RWPE2 (cell line): ENCODE results near the gene LRRC8C.

ENCODE experiments used
- ATAC-seq: fragments of 200-7000 bp; cut with Tn5 transposase; 3 replicates; pipeline ENCODE4 v1.9.1; 2021; ENCODE audit warnings: low read depth
- DNase-seq: peaks from one replicate; pipeline ENCODE4 v3.0.0-alpha.2; 2020; ENCODE audit warnings: low spot score
- H3K27ac ChIP-seq: fragments of 450-650 bp; 2 replicates; pipeline ENCODE4 v1.5.1; 2017; ENCODE audit warnings: mild to moderate bottlenecking; ENCODE audit not compliant: poor library complexity, severe bottlenecking
- H3K27me3 ChIP-seq: fragments of 250-450 bp; sonication (Bioruptor Pico); 2 replicates; pipeline ENCODE4 v1.5.1; 2021; ENCODE audit warnings: mild to moderate bottlenecking, moderate library complexity; ENCODE audit not compliant: insufficient read depth, poor library complexity, severe bottlenecking
- H3K36me3 ChIP-seq: fragments of 250-450 bp; sonication (Bioruptor Pico); 2 replicates; pipeline ENCODE4 v1.5.1; 2020; ENCODE audit warnings: low read depth, mild to moderate bottlenecking, moderate library complexity
- H3K4me1 ChIP-seq: fragments of 250-450 bp; sonication (Bioruptor Pico); 2 replicates; pipeline ENCODE4 v1.5.1; 2021; ENCODE audit warnings: mild to moderate bottlenecking, moderate library complexity; ENCODE audit not compliant: insufficient read depth, poor library complexity, severe bottlenecking
- H3K4me3 ChIP-seq: fragments of 250-450 bp; sonication (Bioruptor Pico); 2 replicates; pipeline ENCODE4 v1.5.1; 2021; ENCODE audit warnings: mild to moderate bottlenecking, moderate library complexity; ENCODE audit not compliant: severe bottlenecking
- H3K9me3 ChIP-seq: fragments of 250-450 bp; sonication (Bioruptor Pico); 2 replicates; pipeline ENCODE4 v1.5.1; 2021; ENCODE audit warnings: mild to moderate bottlenecking, moderate library complexity; ENCODE audit not compliant: severe bottlenecking
- TF ChIP-seq, protein P1 (sequence below): fragments of 450-650 bp; IDR thresholded peaks from one replicate; pipeline ENCODE4 v1.5.1; 2017; ENCODE audit warnings: mild to moderate bottlenecking, moderate library complexity; ENCODE audit not compliant: poor library complexity, severe bottlenecking

LRRC8C gene

DNA sequence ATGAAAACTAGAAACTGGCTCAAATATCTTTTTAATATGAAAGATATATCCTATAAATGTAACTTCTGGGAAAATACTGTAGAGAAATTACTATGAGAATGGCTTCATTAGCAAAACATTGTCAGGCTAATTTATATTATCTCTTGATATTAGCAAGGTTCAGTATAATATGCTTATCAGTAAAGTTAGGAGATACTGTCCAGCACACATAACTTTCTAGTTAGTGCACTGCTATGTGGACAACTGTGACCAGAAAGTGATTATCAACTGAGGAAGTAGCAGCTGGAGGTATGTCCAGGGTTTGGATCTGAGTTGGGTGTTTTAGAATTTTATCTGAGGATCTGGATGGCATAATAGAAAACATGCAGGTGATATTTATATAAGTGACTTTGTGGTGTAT is 7.5 kb downstream of the LRRC8C start:
- no peak overlapping the region for H3K27ac ChIP-seq
- peaks cover 5% of the 10 kb centered on the region for H3K36me3 ChIP-seq
- no peak for DNase-seq
- TF ChIP-seq, protein P1, sequence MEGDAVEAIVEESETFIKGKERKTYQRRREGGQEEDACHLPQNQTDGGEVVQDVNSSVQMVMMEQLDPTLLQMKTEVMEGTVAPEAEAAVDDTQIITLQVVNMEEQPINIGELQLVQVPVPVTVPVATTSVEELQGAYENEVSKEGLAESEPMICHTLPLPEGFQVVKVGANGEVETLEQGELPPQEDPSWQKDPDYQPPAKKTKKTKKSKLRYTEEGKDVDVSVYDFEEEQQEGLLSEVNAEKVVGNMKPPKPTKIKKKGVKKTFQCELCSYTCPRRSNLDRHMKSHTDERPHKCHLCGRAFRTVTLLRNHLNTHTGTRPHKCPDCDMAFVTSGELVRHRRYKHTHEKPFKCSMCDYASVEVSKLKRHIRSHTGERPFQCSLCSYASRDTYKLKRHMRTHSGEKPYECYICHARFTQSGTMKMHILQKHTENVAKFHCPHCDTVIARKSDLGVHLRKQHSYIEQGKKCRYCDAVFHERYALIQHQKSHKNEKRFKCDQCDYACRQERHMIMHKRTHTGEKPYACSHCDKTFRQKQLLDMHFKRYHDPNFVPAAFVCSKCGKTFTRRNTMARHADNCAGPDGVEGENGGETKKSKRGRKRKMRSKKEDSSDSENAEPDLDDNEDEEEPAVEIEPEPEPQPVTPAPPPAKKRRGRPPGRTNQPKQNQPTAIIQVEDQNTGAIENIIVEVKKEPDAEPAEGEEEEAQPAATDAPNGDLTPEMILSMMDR = no peak
- H3K4me1 ChIP-seq = peaks cover 29% of the 10 kb centered on the region
- H3K4me3 ChIP-seq = no peak overlapping the region
- no peak for ATAC-seq
- no peaks in the 10 kb centered on the region for H3K27me3 ChIP-seq
- H3K9me3 ChIP-seq = no peaks in the 10 kb centered on the region

DNA sequence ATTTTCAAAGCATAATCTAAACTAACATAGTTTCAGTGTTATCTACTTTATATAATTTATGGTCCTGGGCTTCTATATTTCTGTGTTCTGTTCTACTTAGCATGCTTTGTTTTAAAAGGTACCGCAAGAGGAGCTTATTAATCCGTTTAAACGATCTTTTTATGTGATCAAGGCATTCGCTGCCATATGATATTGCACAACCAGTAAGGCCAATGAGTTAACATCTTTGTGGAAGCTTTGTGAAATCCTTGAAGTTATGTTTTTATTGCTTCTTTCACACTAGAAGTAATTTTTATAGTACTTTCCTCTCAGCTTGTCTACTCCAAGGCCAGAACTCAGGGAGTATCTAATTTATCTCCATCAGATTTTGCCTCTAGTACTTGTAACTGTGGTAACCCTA is 8.9 kb downstream of the LRRC8C start:
- Histone ChIP-seq H3K27ac (no peak overlapping the region), H3K9me3 (peaks cover 6% of the 10 kb centered on the region), H3K4me1 (peaks cover 16% of the 10 kb centered on the region), H3K36me3 (peaks cover 16% of the 10 kb centered on the region), H3K4me3 (no peak overlapping the region), H3K27me3 (no peaks in the 10 kb centered on the region)
- TF ChIP-seq, protein P1 = no peak
- ATAC-seq = no peak
- no peak for DNase-seq

DNA sequence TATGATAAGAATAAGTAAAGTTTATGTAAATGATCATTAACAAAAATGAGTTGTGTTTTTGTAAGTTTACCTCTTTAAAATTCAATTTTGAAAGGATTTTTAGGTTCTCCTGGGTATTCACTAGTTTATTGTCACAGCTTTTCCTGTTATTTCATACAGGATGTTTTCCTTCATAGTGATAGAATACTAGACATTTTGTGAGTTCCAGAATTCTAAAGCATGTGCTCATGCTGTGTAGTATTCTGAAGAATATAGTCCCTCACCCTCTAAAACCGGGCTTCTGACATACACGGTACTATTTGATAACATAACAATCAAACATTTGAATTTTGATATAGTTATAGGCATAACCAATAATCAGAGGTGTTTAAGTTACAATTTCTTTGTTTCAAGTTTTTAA is 10.7 kb downstream of the LRRC8C start:
- Histone ChIP-seq H3K27me3 (no peaks in the 10 kb centered on the region), H3K4me3 (no peak overlapping the region), H3K27ac (no peak overlapping the region), H3K36me3 (peaks cover 23% of the 10 kb centered on the region), H3K9me3 (peaks cover 6% of the 10 kb centered on the region), H3K4me1 (no peaks in the 10 kb centered on the region)
- no peak for DNase-seq
- no peak for ATAC-seq
- TF ChIP-seq, protein P1 = no peak

DNA sequence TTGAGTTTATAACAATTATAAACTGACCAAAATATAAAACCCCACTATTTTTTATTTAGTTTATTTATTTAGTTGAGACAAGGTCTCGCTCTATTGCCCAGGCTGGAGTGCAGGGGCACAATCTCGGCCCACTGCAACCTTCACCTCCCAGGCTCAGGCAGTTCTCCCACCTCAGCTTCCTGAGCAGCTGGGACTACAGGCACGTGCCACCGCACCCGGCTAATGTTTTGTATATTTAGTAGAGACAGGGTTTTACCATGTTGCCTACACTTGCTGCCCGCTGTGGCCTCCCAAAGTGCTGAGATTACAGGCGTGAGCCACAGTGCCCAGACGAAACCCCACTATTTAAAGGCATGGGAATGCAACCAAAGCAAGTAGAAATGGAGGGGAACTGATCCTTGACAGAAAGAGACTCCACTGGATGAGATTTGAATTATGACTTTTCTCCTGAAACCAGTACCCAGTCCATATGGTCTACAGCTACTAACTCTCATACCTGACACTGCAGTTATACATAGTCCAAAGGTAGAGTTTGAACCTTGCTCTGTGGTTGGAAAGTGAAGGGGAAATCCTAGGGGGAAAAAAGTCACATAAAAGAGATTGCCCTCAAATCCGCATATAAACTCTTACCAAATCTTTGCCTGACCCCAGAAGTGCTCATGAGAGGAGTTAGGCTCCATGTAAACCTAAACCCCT is 11.3 kb downstream of the LRRC8C start:
- TF ChIP-seq, protein P1 = no peak
- no peak overlapping the region for H3K4me3 ChIP-seq
- no peaks in the 10 kb centered on the region for H3K27me3 ChIP-seq
- no peak overlapping the region for H3K27ac ChIP-seq
- H3K36me3 ChIP-seq = peaks cover 25% of the 10 kb centered on the region
- ATAC-seq = no peak
- peaks cover 6% of the 10 kb centered on the region for H3K9me3 ChIP-seq
- no peak for DNase-seq
- no peaks in the 10 kb centered on the region for H3K4me1 ChIP-seq

DNA sequence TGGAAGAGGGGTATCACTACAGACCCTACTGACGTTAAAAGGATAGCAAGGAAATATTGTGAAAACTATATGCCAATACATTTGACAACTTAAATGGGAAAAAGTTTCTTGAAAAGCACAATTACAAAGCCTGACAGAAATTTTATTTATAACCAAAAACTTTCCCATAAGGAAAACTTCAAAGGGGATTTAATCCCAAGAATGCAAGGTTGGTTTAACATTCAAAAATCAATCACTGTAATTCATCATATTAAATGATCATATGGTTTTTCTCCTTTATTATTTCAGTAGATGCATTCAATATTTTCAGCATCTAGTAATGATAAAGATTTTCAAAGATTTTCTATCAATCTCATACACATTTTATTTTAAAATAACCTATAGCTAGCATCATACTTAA is 13.3 kb downstream of the LRRC8C start:
- TF ChIP-seq, protein P1 = no peak
- DNase-seq (no peak), ATAC-seq (no peak)
- Histone ChIP-seq H3K4me1 (no peaks in the 10 kb centered on the region), H3K27me3 (no peaks in the 10 kb centered on the region), H3K36me3 (peaks cover 23% of the 10 kb centered on the region), H3K27ac (no peak overlapping the region), H3K9me3 (peaks cover 6% of the 10 kb centered on the region), H3K4me3 (no peak overlapping the region)
